GM23338 (cell line): Measurements from ENCODE around the gene ETV1. TPM values are rescaled to one million over a fixed set of nuclear protein-coding genes. Genes with fewer than 3 reads are reported as not detected.

ENCODE experiments used
- ATAC-seq: fragments of 200-7000 bp; cut with Tn5 transposase; 3 replicates; pipeline ENCODE4 v1.9.1; 2020
- DNase-seq: peaks from one replicate; pipeline ENCODE4 v3.0.0-alpha.2; 2015; ENCODE audit warnings: low spot score
- H2AFZ ChIP-seq: fragments of 200-600 bp; sonication (generic); 2 replicates; pipeline ENCODE4 v1.8.0; 2016; ENCODE audit warnings: antibody characterized with exemption, mild to moderate bottlenecking, moderate library complexity
- H3F3A ChIP-seq: fragments of 200-600 bp; sonication (generic); replicated peaks from 2 replicates; pipeline ENCODE4 v1.8.0; 2017; ENCODE audit warnings: antibody characterized with exemption, mixed run types, low read depth
- H3K27ac ChIP-seq: fragments of 200-600 bp; sonication (generic); 2 replicates; pipeline ENCODE4 v1.6.1; 2016; ENCODE audit warnings: low read depth
- H3K27me3 ChIP-seq: fragments of 200-600 bp; sonication (generic); 2 replicates; pipeline ENCODE4 v1.8.0; 2016; ENCODE audit warnings: mild to moderate bottlenecking, mixed run types, moderate library complexity; ENCODE audit not compliant: insufficient read depth
- H3K36me3 ChIP-seq: fragments of 200-600 bp; sonication (generic); 2 replicates; pipeline ENCODE4 v1.8.0; 2016; ENCODE audit warnings: mild to moderate bottlenecking; ENCODE audit not compliant: insufficient read depth
- H3K4me1 ChIP-seq: fragments of 200-600 bp; sonication (generic); 2 replicates; pipeline ENCODE4 v1.8.0; 2016; ENCODE audit warnings: mild to moderate bottlenecking, moderate library complexity; ENCODE audit not compliant: insufficient read depth
- H3K4me2 ChIP-seq: fragments of 200-600 bp; sonication (generic); 2 replicates; pipeline ENCODE4 v1.7.1; 2017; ENCODE audit warnings: mixed run types
- H3K4me3 ChIP-seq: fragments of 200-600 bp; sonication (generic); 2 replicates; pipeline ENCODE4 v1.6.1; 2016; ENCODE audit warnings: mixed run types
- H3K79me2 ChIP-seq: fragments of 200-600 bp; sonication (generic); replicated peaks from 2 replicates; pipeline ENCODE4 v1.8.0; 2017; ENCODE audit warnings: mild to moderate bottlenecking; ENCODE audit not compliant: insufficient read depth
- H3K9me2 ChIP-seq: fragments of 200-600 bp; sonication (generic); 2 replicates; pipeline ENCODE4 v1.8.0; 2017; ENCODE audit not compliant: insufficient read depth
- H4K20me1 ChIP-seq: fragments of 200-600 bp; sonication (generic); replicated peaks from 2 replicates; pipeline ENCODE4 v1.8.0; 2017; ENCODE audit warnings: mild to moderate bottlenecking; ENCODE audit not compliant: insufficient read depth
- H3K27ac Mint-ChIP-seq: 2 replicates; pipeline ENCODE4 v1.8.0; 2020; ENCODE audit warnings: inconsistent platforms, mild to moderate bottlenecking, moderate library complexity, mixed read lengths
- H3K27me3 Mint-ChIP-seq: 3 replicates; pipeline ENCODE4 v1.8.0; 2022; ENCODE audit warnings: low read depth, mild to moderate bottlenecking, moderate library complexity, mixed read lengths, inconsistent platforms; ENCODE audit not compliant: insufficient read depth, poor library complexity
- H3K36me3 Mint-ChIP-seq: 3 replicates; pipeline ENCODE4 v1.8.0; 2021; ENCODE audit warnings: low read depth, mild to moderate bottlenecking, inconsistent platforms, moderate library complexity, mixed read lengths
- H3K4me1 Mint-ChIP-seq: 3 replicates; pipeline ENCODE4 v1.8.0; 2020; ENCODE audit warnings: mild to moderate bottlenecking, inconsistent platforms, mixed read lengths
- H3K4me3 Mint-ChIP-seq: 3 replicates; pipeline ENCODE4 v1.8.0; 2021; ENCODE audit warnings: moderate library complexity, mild to moderate bottlenecking, inconsistent platforms, mixed read lengths
- H3K9me3 Mint-ChIP-seq: 3 replicates; pipeline ENCODE4 v1.8.0; 2020; ENCODE audit warnings: moderate library complexity, mild to moderate bottlenecking, inconsistent platforms, mixed read lengths
- CREB1 ChIP-seq: fragments of 250-450 bp; sonication (Bioruptor Pico); IDR thresholded peaks from 2 replicates; pipeline ENCODE4 v1.5.0; 2020; ENCODE audit warnings: low read depth, mild to moderate bottlenecking, moderate library complexity
- CTCF ChIP-seq, 2 experiments: fragments of 200-600 bp in 1 of 2; sonication (generic) in 1 of 2; conservative IDR thresholded peaks; 2 replicates each; pipeline versions ENCODE4 v1.5.1 to v1.6.1; 2016 to 2017; ENCODE audit warnings: antibody characterized with exemption in 2 of 2, low read depth in 2 of 2, mild to moderate bottlenecking in 2 of 2, moderate library complexity in 1 of 2
- EZH2 ChIP-seq: fragments of 200-600 bp; sonication (generic); IDR thresholded peaks from one replicate; pipeline ENCODE4 v1.8.0; 2017; ENCODE audit warnings: antibody characterized with exemption, mild to moderate bottlenecking, low read depth; ENCODE audit not compliant: unreplicated experiment
- EZH2phosphoT487 ChIP-seq: fragments of 200-600 bp; sonication (generic); IDR thresholded peaks from one replicate; pipeline ENCODE4 v1.8.1; 2018; ENCODE audit warnings: antibody characterized with exemption; ENCODE audit not compliant: unreplicated experiment
- JUNB ChIP-seq: IDR thresholded peaks from one replicate; pipeline ENCODE4 v1.6.1; 2016; ENCODE audit warnings: antibody characterized with exemption; ENCODE audit not compliant: unreplicated experiment
- POLR2AphosphoS5 ChIP-seq: IDR thresholded peaks from 2 replicates; pipeline ENCODE4 v1.6.1; 2016; ENCODE audit warnings: antibody characterized with exemption, low read depth
- REST ChIP-seq: IDR thresholded peaks from one replicate; pipeline ENCODE4 v1.6.1; 2018; ENCODE audit warnings: antibody characterized with exemption; ENCODE audit not compliant: unreplicated experiment
- ZNF114 ChIP-seq: fragments of 250-450 bp; sonication (Bioruptor Pico); IDR thresholded peaks from 2 replicates; pipeline ENCODE4 v1.5.0; 2020; ENCODE audit warnings: mild to moderate bottlenecking, moderate library complexity
- ZNF331 ChIP-seq: fragments of 250-450 bp; sonication (Bioruptor Pico); IDR thresholded peaks from 2 replicates; pipeline ENCODE4 v1.5.0; 2020; ENCODE audit warnings: low read depth, mild to moderate bottlenecking, moderate library complexity
- ZNF462 ChIP-seq: fragments of 250-450 bp; sonication (Bioruptor Pico); IDR thresholded peaks from 2 replicates; pipeline ENCODE4 v1.5.0; 2020; ENCODE audit warnings: mild to moderate bottlenecking, moderate library complexity
- polyA plus RNA-seq: library from polyadenylated mRNA; unstranded; fragments of >200 nt; fragmentation: Nextera tagmentation; extraction: Ambion mirVana; gene quantifications from 2 replicates; pipeline ENCODE4 v1.2.1, GENCODE V29; 2016
- total RNA-seq: library from RNA; depleted of rRNA; stranded (reverse); fragments of >200 nt; shearing (Covaris generic); gene quantifications from 2 replicates; pipeline ENCODE4 v1.2.3, GENCODE V29; 2014

ETV1 gene
- total and polyA plus RNA-seq, 2 experiments from 2014 or later = 49.4 to 61.9 TPM

- Mint-ChIP-seq H3K27ac (no peak overlapping the region), H3K27me3 (no peaks in the 10 kb centered on the region), H3K4me3 (no peak overlapping the region), H3K9me3 (no peaks in the 10 kb centered on the region), H3K4me1 (peaks cover 5% of the 10 kb centered on the region; the same call in 2 of the 3 replicates), H3K36me3 (no peaks in the 10 kb centered on the region)
- no peak overlapping the region for H3K4me3 ChIP-seq
- no peaks in the 10 kb centered on the region for H3K4me1 ChIP-seq
- ATAC-seq = no peak
- no peaks in the 10 kb centered on the region for H3K36me3 ChIP-seq
- no peaks in the 10 kb centered on the region for H3K27me3 ChIP-seq
- DNase-seq = no peak
- no peaks in the 10 kb centered on the region for H3K9me2 ChIP-seq
- TF ChIP-seq CTCF (conservative IDR thresholded peaks at IDR 0.05; ENCODE audit: low read depth in 2 of 2) (no peak), EZH2 (no peak), JUNB (no peak), CREB1 (no peak)
- no peak overlapping the region for H3K27ac ChIP-seq
- no peaks in the 10 kb centered on the region for H3F3A ChIP-seq
- no peaks in the 10 kb centered on the region for H3K79me2 ChIP-seq
- H2AFZ ChIP-seq = no peak overlapping the region
- no peaks in the 10 kb centered on the region for H4K20me1 ChIP-seq
- H3K4me2 ChIP-seq = no peak overlapping the region
Measured at GRCh38 chr7:13882051-13882450, 107.4 kb downstream of the ETV1 start.

GRCh38 chr7:13880789-13881188 lies 108.7 kb downstream of the ETV1 start:
- no peaks in the 10 kb centered on the region for H4K20me1 ChIP-seq
- no peak overlapping the region for H3K4me3 Mint-ChIP-seq
- no peaks in the 10 kb centered on the region for H3K27me3 ChIP-seq
- DNase-seq (no peak), ATAC-seq (no peak)
- no peaks in the 10 kb centered on the region for H3K9me2 ChIP-seq
- H3K36me3 Mint-ChIP-seq = no peaks in the 10 kb centered on the region
- H3K79me2 ChIP-seq = no peaks in the 10 kb centered on the region
- no peaks in the 10 kb centered on the region for H3F3A ChIP-seq
- no peak overlapping the region for H2AFZ ChIP-seq
- H3K27me3 Mint-ChIP-seq = peaks cover 1% of the 10 kb centered on the region
- peaks cover 5% of the 10 kb centered on the region; the same call in 2 of the 3 replicates for H3K4me1 Mint-ChIP-seq
- H3K4me3 ChIP-seq = no peak overlapping the region
- H3K9me3 Mint-ChIP-seq = no peaks in the 10 kb centered on the region
- H3K4me1 ChIP-seq = no peaks in the 10 kb centered on the region
- no peak overlapping the region for H3K27ac ChIP-seq
- H3K27ac Mint-ChIP-seq = no peak overlapping the region
- H3K36me3 ChIP-seq = no peaks in the 10 kb centered on the region
- no peak overlapping the region for H3K4me2 ChIP-seq
- TF ChIP-seq POLR2AphosphoS5 = no peak
- no peak for TF ChIP-seq CREB1
- no peak for TF ChIP-seq ZNF331 (CRISPR knock-in tag)
- no peak for TF ChIP-seq EZH2
- TF ChIP-seq ZNF114 = no peak
- no peak for TF ChIP-seq EZH2phosphoT487
- TF ChIP-seq REST = no peak
- TF ChIP-seq ZNF462 (CRISPR knock-in tag) = no peak
